GM19025 (cell line): ENCODE data around the gene AAMDC.
"Not testable (repeated sequence)": the region's sequence is repeated elsewhere in the genome, so short reads cannot be mapped to it uniquely, and the experiment has no call there.

Source experiments
- ATAC-seq: cut with Tn5 transposase; IDR thresholded peaks from one replicate; pipeline ENCODE4 v1.9.1; 2021; ENCODE audit warnings: mild to moderate bottlenecking, low read depth, moderate library complexity; ENCODE audit not compliant: unreplicated experiment

AAMDC gene

DNA sequence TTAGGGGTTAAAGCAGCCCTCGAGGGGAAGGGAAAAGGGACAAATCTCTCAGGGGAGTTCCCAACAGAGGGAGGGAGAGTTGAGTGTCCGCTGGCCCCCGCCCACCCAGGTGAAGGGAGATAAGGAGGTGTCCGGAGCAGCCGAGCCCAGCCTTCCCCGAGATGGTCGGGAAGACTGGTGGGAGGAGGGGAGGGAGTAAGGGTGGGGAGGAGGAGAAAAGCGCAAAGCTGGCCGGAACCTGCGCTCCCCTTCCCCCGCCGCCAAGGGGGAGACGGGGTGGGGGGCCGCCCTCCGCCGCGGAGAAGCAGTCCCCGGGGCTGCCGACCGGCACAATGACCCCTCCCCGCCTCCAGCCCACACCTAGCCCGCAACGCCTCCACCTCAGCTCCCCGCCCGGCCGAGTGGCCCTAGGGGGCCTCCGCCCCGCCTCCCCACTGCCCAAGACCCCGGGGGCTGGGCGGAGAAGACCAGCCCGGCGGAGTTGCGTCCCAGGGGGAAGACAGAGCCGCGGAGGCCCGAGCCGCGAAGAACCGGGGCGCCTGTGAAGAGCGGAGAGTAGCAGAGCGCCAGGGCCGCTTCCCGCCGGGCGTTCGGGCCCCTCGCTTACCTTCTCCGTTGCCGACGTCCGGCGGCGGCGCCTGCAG, 901 bp upstream of the AAMDC start:
- peak; percentile 15 for ATAC-seq

DNA sequence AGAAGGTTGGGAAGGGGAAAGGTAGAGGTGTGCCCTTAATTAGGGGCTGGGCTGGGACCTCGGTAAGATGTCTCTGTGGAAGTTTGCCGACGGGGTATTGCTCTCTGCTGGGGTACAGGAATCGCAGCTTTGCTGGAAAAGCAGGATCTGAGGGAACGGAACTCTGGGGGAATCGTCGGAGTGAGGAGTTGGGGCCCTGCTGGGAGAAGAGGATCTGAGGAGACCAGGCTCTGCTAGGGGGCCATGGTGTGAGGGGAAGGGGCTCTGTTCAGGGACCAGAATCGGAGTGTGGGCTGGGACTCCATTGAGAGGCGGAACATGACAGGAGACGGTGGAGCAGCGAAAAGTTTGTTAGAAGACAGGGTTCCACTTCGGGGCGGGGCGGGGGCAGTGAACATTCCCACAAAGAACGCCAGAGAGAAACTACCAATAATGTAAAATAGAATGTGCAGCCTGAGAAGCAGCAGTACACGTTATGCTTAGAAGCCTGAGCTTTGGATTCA, 456 bp downstream of the AAMDC start:
- ATAC-seq, result no peak

- not testable (repeated sequence) for ATAC-seq
Observed at GRCh38 chr11:77822126-77822525, 1.2 kb downstream of the AAMDC start.

- ATAC-seq, result no peak
Observed at GRCh38 chr11:77823775-77824174, 2.8 kb downstream of the AAMDC start.

- no peak for ATAC-seq
Observed at GRCh38 chr11:77828926-77829325, 8.0 kb downstream of the AAMDC start.

DNA sequence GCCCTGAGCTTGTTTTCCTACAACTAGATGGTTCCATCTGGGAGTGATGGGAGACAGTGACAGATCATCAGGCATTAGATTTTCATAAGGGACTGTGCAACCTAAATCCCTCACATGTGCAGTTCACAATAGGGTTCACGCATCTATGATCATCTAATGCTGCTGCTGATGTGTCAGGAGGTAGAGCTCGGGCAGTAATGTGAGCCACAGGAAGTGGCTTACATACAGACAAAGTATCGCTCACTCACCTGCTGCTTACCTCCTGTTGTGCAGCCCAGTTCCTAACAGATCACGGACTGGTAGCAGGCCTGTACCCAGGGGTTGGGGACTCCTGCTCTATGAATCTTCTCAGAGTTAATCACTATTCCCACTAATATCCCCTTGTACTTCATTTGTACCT, 12.4 kb downstream of the AAMDC start:
- no peak for ATAC-seq

- ATAC-seq, result no peak
Observed at GRCh38 chr11:77842441-77843121, 21.6 kb downstream of the AAMDC start.

- ATAC-seq, result not testable (repeated sequence)
Observed at GRCh38 chr11:77843700-77844099, 22.8 kb downstream of the AAMDC start.

DNA sequence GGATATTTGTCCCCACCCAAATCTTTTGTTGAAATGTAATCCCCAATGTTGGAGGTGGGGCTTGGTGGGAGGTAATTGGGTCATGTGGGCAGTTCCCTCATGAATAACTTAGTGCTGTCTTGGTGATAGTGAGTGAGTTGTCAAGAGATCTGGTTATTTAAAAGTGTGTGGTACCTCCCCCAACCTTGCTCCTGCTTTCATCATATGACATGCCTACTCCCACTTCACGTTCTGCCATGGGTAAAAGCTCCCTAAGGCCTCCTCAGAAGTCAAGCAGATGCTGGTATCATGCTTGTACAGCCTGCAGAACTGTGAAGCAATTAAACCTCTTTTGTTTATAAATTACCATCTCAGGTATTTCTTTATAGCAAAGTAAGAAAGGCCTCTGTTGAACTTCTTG, 30.6 kb downstream of the AAMDC start:
- ATAC-seq, result no peak

- no peak for ATAC-seq
Observed at GRCh38 chr11:77854838-77855237, 33.9 kb downstream of the AAMDC start.

- ATAC-seq, result not testable (repeated sequence)
Observed at GRCh38 chr11:77857906-77858457, 37.0 kb downstream of the AAMDC start.

- ATAC-seq, result not testable (repeated sequence)
Observed at GRCh38 chr11:77861444-77861843, 40.5 kb downstream of the AAMDC start.

- no peak for ATAC-seq
Observed at GRCh38 chr11:77865805-77866204, 44.9 kb downstream of the AAMDC start.

DNA sequence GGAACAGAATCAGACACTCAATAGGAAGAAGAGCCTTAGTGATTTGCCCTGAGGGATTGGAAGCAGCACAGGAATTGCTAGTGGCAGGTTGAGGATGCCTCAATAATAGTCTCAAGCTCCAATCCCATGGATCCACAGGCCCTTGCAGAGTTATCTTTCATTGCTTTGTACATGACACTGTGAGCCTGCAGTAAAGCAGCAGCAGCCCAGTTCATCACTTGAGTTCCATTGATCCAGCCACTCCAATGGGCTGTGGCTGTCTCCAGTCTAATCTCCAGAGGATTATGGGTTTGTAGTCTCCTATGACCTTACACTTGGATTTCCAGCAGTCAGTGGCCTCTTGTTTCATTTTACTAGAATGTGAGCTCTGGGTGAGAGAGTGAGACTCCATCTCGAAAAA, 45.4 kb downstream of the AAMDC start:
- ATAC-seq, result no peak

- no peak for ATAC-seq
Observed at GRCh38 chr11:77868744-77869143, 47.8 kb downstream of the AAMDC start.

DNA sequence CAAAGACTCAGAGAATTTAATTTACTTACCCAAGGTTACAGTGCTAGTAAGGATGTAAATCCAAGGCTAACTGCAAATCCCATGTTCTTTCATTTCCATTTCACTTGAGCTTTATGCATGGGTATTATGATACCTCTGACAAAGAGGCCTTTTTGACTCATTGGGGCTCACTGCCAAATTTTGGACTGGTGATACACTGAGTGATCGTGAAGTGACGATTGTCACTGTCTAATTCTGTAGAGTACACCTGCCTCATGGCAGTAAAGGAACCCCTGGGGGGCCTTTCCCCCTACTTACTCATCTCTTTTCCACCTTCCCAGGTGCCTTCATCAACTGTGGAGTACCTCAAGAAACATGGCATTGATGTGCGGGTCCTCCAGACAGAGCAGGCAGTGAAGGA, 50.9 kb downstream of the AAMDC start:
- ATAC-seq, result no peak

- no peak for ATAC-seq
Observed at GRCh38 chr11:77873345-77873744, 52.4 kb downstream of the AAMDC start.

- ATAC-seq, result no peak
Observed at GRCh38 chr11:77874206-77874605, 53.3 kb downstream of the AAMDC start.

DNA sequence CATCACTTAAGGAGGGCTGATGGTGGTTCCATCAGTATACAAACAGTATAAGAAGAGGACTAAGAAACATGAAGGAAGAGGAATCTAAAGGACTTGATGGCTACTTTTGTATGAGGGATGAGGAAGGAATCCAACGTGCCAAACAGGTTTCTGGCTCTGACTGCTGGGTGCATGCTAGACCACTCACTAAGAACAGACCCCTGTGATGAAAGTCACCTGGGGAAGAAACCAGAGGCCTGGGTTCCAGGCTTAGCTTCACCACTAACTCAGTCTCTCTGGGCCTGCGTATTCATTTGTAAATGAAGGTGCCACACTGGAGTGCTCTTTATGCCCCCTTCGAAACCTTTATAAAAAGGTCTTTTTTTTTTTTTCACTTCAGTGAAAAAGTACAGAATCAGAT, 55.1 kb downstream of the AAMDC start:
- no peak for ATAC-seq

DNA sequence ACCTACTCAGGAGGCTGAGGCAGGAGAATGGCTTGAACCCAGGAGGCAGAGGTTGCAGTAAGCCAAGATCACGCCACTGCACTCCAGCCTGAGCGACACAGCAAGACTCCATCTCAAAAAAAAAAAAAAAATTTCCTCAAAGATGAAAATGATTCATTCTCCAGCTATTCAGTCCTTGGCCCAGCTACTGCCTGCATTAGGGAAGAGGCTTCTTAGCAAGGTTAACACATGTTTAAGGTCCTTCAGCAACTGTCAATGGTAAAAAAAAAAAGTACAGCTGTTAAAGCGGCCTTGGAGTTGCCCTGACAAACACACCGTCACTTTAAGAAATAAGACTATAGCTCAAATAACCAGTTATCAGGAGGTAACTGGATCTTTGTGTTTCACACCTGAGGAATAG, 57.3 kb downstream of the AAMDC start:
- not testable (repeated sequence) for ATAC-seq

- no peak for ATAC-seq
Observed at GRCh38 chr11:77879218-77879617, 58.3 kb downstream of the AAMDC start.

DNA sequence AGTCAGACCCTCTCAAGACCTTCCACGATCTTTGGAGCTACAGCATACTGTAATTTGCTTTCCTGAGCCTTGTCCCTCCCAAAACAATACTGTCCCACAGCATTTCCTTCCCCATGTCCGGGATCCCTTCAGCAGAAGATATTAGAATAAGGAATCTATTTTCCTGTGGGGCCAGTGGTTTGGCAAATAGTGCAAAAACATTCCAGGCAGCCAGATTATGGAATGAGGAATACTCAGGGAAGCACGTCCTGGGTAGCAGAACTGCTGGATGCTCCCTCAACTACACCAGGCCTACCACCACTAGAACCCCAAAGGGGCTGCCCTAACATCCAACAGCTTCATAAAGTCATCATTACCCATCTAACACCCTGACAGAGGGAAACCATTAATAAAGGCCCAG, 61.5 kb downstream of the AAMDC start:
- no peak for ATAC-seq
